ENCODE results near the gene ZNF664.

The ZNF664 gene

GRCh38 chr12:123997033-123997822, 24.2 kb downstream of the ZNF664 start:
- no peaks in the 10 kb centered on the region for H3K79me2 ChIP-seq (ENCODE audit: control insufficient read depth, insufficient read depth, low read length, poor library complexity)
- no peaks in the 10 kb centered on the region for H3K79me1 ChIP-seq (ENCODE audit: low read length)
- peaks cover 7 to 28% of the 10 kb centered on the region in 2 experiments for H3K4me1 ChIP-seq (ENCODE audit: control insufficient read depth in 1 of 2, insufficient read depth in 2 of 2, low read length in 2 of 2)
- no peaks in the 10 kb centered on the region for H3K9me3 ChIP-seq (ENCODE audit: insufficient read depth, low read depth, low read length)
- H3K4me2 ChIP-seq (ENCODE audit: low read length), result no peak overlapping the region
- H3K4me3 ChIP-seq (ENCODE audit: low read depth, low read length), result no peak overlapping the region
- H3K36me3 ChIP-seq (ENCODE audit: control insufficient read depth in 1 of 2, insufficient read depth in 2 of 2, low read length in 2 of 2), result peaks cover 12 to 21% of the 10 kb centered on the region in 2 experiments
- H3K27ac ChIP-seq (ENCODE audit: low read depth, low read length), result no peak overlapping the region
- H2BK5ac ChIP-seq (ENCODE audit: low read depth, low read length, poor library complexity), result no peak overlapping the region
- no peak overlapping the region for H2AK5ac ChIP-seq (ENCODE audit: low read length)
- peak overlapping the region; percentile 4 for H2BK12ac ChIP-seq (ENCODE audit: low read length)
- no peak overlapping the region for H3K14ac ChIP-seq (ENCODE audit: low read length)
- no peak overlapping the region for H2BK120ac ChIP-seq (ENCODE audit: insufficient read depth, low read length, poor library complexity)
- DNase-seq, result no peak
- H3K4ac ChIP-seq (ENCODE audit: low read depth, low read length), result no peak overlapping the region
- H4K91ac ChIP-seq (ENCODE audit: low read depth, low read length), result no peak overlapping the region
- no peak overlapping the region for H2AFZ ChIP-seq (ENCODE audit: insufficient read depth, low read length, poor library complexity)
- no peaks in the 10 kb centered on the region for H3K27me3 ChIP-seq (ENCODE audit: insufficient read depth, low read length)
- H4K8ac ChIP-seq (ENCODE audit: low read depth, low read length), result no peak overlapping the region
- H3K23ac ChIP-seq (ENCODE audit: low read length), result no peak overlapping the region
- WGBS (ENCODE audit: extremely low coverage, insufficient coverage, insufficient read length), result no CpG with 5 or more reads among the region's 6 CpGs
- H4K12ac ChIP-seq (ENCODE audit: low read depth, low read length), result no peak overlapping the region
- no peak overlapping the region for H3K18ac ChIP-seq (ENCODE audit: low read length)
- no peak overlapping the region for H3K9ac ChIP-seq (ENCODE audit: low read length)

- H3K4ac ChIP-seq (ENCODE audit: low read depth, low read length), result no peak overlapping the region
- H4K91ac ChIP-seq (ENCODE audit: low read depth, low read length), result no peak overlapping the region
These were observed 24.9 kb downstream of the ZNF664 start for GRCh38 chr12:123997908-123998307.

GRCh38 chr12:123998344-123998990, 25.5 kb downstream of the ZNF664 start:
- no peak overlapping the region for H3K4me3 ChIP-seq (ENCODE audit: low read depth, low read length)
- H3K27ac ChIP-seq (ENCODE audit: low read depth, low read length), result no peak overlapping the region
- H2BK120ac ChIP-seq (ENCODE audit: insufficient read depth, low read length, poor library complexity), result no peak overlapping the region
- H3K4ac ChIP-seq (ENCODE audit: low read depth, low read length), result no peak overlapping the region
- H3K4me2 ChIP-seq (ENCODE audit: low read length), result no peak overlapping the region
- H3K9me3 ChIP-seq (ENCODE audit: insufficient read depth, low read depth, low read length), result no peaks in the 10 kb centered on the region
- H3K9ac ChIP-seq (ENCODE audit: low read length), result no peak overlapping the region
- no peak overlapping the region for H3K14ac ChIP-seq (ENCODE audit: low read length)
- no peak overlapping the region for H4K12ac ChIP-seq (ENCODE audit: low read depth, low read length)
- no peaks in the 10 kb centered on the region for H3K79me2 ChIP-seq (ENCODE audit: control insufficient read depth, insufficient read depth, low read length, poor library complexity)
- no CpG with 5 or more reads among the region's 2 CpGs for WGBS (ENCODE audit: extremely low coverage, insufficient coverage, insufficient read length)
- H3K23ac ChIP-seq (ENCODE audit: low read length), result no peak overlapping the region
- no peak overlapping the region for H2AK5ac ChIP-seq (ENCODE audit: low read length)
- no peak overlapping the region for H4K8ac ChIP-seq (ENCODE audit: low read depth, low read length)
- no peak overlapping the region for H4K91ac ChIP-seq (ENCODE audit: low read depth, low read length)
- no peak overlapping the region for H2AFZ ChIP-seq (ENCODE audit: insufficient read depth, low read length, poor library complexity)
- no peak overlapping the region for H3K18ac ChIP-seq (ENCODE audit: low read length)
- no peaks in the 10 kb centered on the region for H3K27me3 ChIP-seq (ENCODE audit: insufficient read depth, low read length)
- H3K79me1 ChIP-seq (ENCODE audit: low read length), result no peaks in the 10 kb centered on the region
- no peak overlapping the region for H2BK12ac ChIP-seq (ENCODE audit: low read length)
- no peak overlapping the region for H2BK5ac ChIP-seq (ENCODE audit: low read depth, low read length, poor library complexity)
- H3K36me3 ChIP-seq (ENCODE audit: control insufficient read depth in 1 of 2, insufficient read depth in 2 of 2, low read length in 2 of 2), result peaks cover 10 to 13% of the 10 kb centered on the region in 2 experiments
- peaks cover 7 to 28% of the 10 kb centered on the region in 2 experiments for H3K4me1 ChIP-seq (ENCODE audit: control insufficient read depth in 1 of 2, insufficient read depth in 2 of 2, low read length in 2 of 2)
- DNase-seq, result no peak

More at GRCh38 chr12:123997908-123998307, 24.9 kb downstream of the ZNF664 start:
- Histone ChIP-seq H3K23ac (ENCODE audit: low read length) (no peak overlapping the region), H4K8ac (ENCODE audit: low read depth, low read length) (no peak overlapping the region), H3K9me3 (ENCODE audit: insufficient read depth, low read depth, low read length) (no peaks in the 10 kb centered on the region), H4K12ac (ENCODE audit: low read depth, low read length) (no peak overlapping the region), H2AFZ (ENCODE audit: insufficient read depth, low read length, poor library complexity) (no peak overlapping the region), H3K79me1 (ENCODE audit: low read length) (no peaks in the 10 kb centered on the region), H2BK5ac (ENCODE audit: low read depth, low read length, poor library complexity) (no peak overlapping the region), H2BK120ac (ENCODE audit: insufficient read depth, low read length, poor library complexity) (no peak overlapping the region), H3K14ac (ENCODE audit: low read length) (no peak overlapping the region), H3K18ac (ENCODE audit: low read length) (no peak overlapping the region), H3K27me3 (ENCODE audit: insufficient read depth, low read length) (no peaks in the 10 kb centered on the region), H3K4me2 (ENCODE audit: low read length) (no peak overlapping the region), H2BK12ac (ENCODE audit: low read length) (no peak overlapping the region), H3K4me3 (ENCODE audit: low read depth, low read length) (no peak overlapping the region), H3K36me3 (ENCODE audit: control insufficient read depth in 1 of 2, insufficient read depth in 2 of 2, low read length in 2 of 2) (peaks cover 12 to 15% of the 10 kb centered on the region in 2 experiments), H3K79me2 (ENCODE audit: control insufficient read depth, insufficient read depth, low read length, poor library complexity) (no peaks in the 10 kb centered on the region), H3K27ac (ENCODE audit: low read depth, low read length) (no peak overlapping the region), H3K4me1 (ENCODE audit: control insufficient read depth in 1 of 2, insufficient read depth in 2 of 2, low read length in 2 of 2) (peaks cover 7 to 28% of the 10 kb centered on the region in 2 experiments), H2AK5ac (ENCODE audit: low read length) (no peak overlapping the region), H3K9ac (ENCODE audit: low read length) (no peak overlapping the region)
- WGBS (ENCODE audit: extremely low coverage, insufficient coverage, insufficient read length), result no CpG with 5 or more reads among the region's 5 CpGs
- DNase-seq, result no peak

GRCh38 chr12:123998991-123999359, 26.0 kb downstream of the ZNF664 start:
- Histone ChIP-seq H4K8ac (ENCODE audit: low read depth, low read length) (no peak overlapping the region), H3K23ac (ENCODE audit: low read length) (no peak overlapping the region), H3K4me1 (ENCODE audit: control insufficient read depth in 1 of 2, insufficient read depth in 2 of 2, low read length in 2 of 2) (peaks cover 7 to 28% of the 10 kb centered on the region in 2 experiments), H3K27me3 (ENCODE audit: insufficient read depth, low read length) (no peaks in the 10 kb centered on the region), H2BK12ac (ENCODE audit: low read length) (no peak overlapping the region), H2AK5ac (ENCODE audit: low read length) (no peak overlapping the region), H3K4me2 (ENCODE audit: low read length) (no peak overlapping the region), H2AFZ (ENCODE audit: insufficient read depth, low read length, poor library complexity) (no peak overlapping the region), H3K79me2 (ENCODE audit: control insufficient read depth, insufficient read depth, low read length, poor library complexity) (no peaks in the 10 kb centered on the region), H2BK5ac (ENCODE audit: low read depth, low read length, poor library complexity) (no peak overlapping the region), H4K12ac (ENCODE audit: low read depth, low read length) (no peak overlapping the region), H3K9ac (ENCODE audit: low read length) (no peak overlapping the region), H3K18ac (ENCODE audit: low read length) (no peak overlapping the region), H3K79me1 (ENCODE audit: low read length) (no peaks in the 10 kb centered on the region), H3K4me3 (ENCODE audit: low read depth, low read length) (no peak overlapping the region), H4K91ac (ENCODE audit: low read depth, low read length) (no peak overlapping the region), H2BK120ac (ENCODE audit: insufficient read depth, low read length, poor library complexity) (no peak overlapping the region), H3K4ac (ENCODE audit: low read depth, low read length) (no peak overlapping the region), H3K14ac (ENCODE audit: low read length) (no peak overlapping the region), H3K36me3 (ENCODE audit: control insufficient read depth in 1 of 2, insufficient read depth in 2 of 2, low read length in 2 of 2) (peaks cover 10 to 18% of the 10 kb centered on the region in 2 experiments), H3K27ac (ENCODE audit: low read depth, low read length) (no peak overlapping the region), H3K9me3 (ENCODE audit: insufficient read depth, low read depth, low read length) (no peaks in the 10 kb centered on the region)
- DNase-seq, result no peak
- no CpG with 5 or more reads among the region's 2 CpGs for WGBS (ENCODE audit: extremely low coverage, insufficient coverage, insufficient read length)
